ENCODE results near the gene ARHGAP24.
"Not testable (repeated sequence)": the region's sequence is repeated elsewhere in the genome, so short reads cannot be mapped to it uniquely, and the experiment has no call there.

The ARHGAP24 gene

GRCh38 chr4:85961887-85962286 is 486.9 kb downstream of the ARHGAP24 start:
- Mint-ChIP-seq H3K4me3 (no peak overlapping the region), H3K27ac (peak overlapping the region in 2 of 3 experiments; percentile 22 to 60), H3K9me3 (peaks cover 6% of the 10 kb centered on the region), H3K4me1 (peaks cover 10% of the 10 kb centered on the region), H3K27me3 (ENCODE audit: low read depth) (no peaks in the 10 kb centered on the region), H3K36me3 (ENCODE audit: low read depth) (peaks cover 19% of the 10 kb centered on the region)
- no peak for TF ChIP-seq CTCF (IDR thresholded peaks at IDR 0.05; ENCODE audit: unreplicated experiment in 3 of 3)

- Mint-ChIP-seq H3K4me3 (no peak overlapping the region), H3K27ac (peak overlapping the region in 1 of 3 experiments; percentile 30), H3K36me3 (ENCODE audit: low read depth) (peaks cover 19% of the 10 kb centered on the region), H3K9me3 (peaks cover 6% of the 10 kb centered on the region), H3K27me3 (ENCODE audit: low read depth) (no peaks in the 10 kb centered on the region), H3K4me1 (peaks cover 17% of the 10 kb centered on the region)
- TF ChIP-seq CTCF (IDR thresholded peaks at IDR 0.05; ENCODE audit: unreplicated experiment in 3 of 3): no peak
Observed at GRCh38 chr4:85963231-85963630, 488.3 kb downstream of the ARHGAP24 start.

- Mint-ChIP-seq H3K9me3 (peaks cover 6% of the 10 kb centered on the region), H3K27ac (peak overlapping the region in 2 of 3 experiments; percentile 32 to 43), H3K36me3 (ENCODE audit: low read depth) (peaks cover 17% of the 10 kb centered on the region), H3K4me3 (no peak overlapping the region), H3K27me3 (ENCODE audit: low read depth) (no peaks in the 10 kb centered on the region), H3K4me1 (peaks cover 21% of the 10 kb centered on the region)
- no peak for TF ChIP-seq CTCF (IDR thresholded peaks at IDR 0.05; ENCODE audit: unreplicated experiment in 3 of 3)
Observed at GRCh38 chr4:85964298-85964697, 489.3 kb downstream of the ARHGAP24 start.

GRCh38 chr4:85965017-85965416 is 490.1 kb downstream of the ARHGAP24 start:
- not testable (repeated sequence) for H3K27me3 Mint-ChIP-seq (ENCODE audit: low read depth); H3K9me3 Mint-ChIP-seq; H3K4me3 Mint-ChIP-seq
- H3K36me3 Mint-ChIP-seq (ENCODE audit: low read depth): peaks cover 14% of the 10 kb centered on the region
- H3K27ac Mint-ChIP-seq: peak overlapping the region in 1 of 3 experiments; percentile 34
- peaks cover 23% of the 10 kb centered on the region for H3K4me1 Mint-ChIP-seq

- Mint-ChIP-seq H3K9me3 (peaks cover 6% of the 10 kb centered on the region), H3K27ac (peak overlapping the region in 1 of 3 experiments; percentile 74), H3K4me1 (peaks cover 27% of the 10 kb centered on the region), H3K36me3 (ENCODE audit: low read depth) (peaks cover 14% of the 10 kb centered on the region), H3K4me3 (no peak overlapping the region), H3K27me3 (ENCODE audit: low read depth) (no peaks in the 10 kb centered on the region)
- TF ChIP-seq CTCF (IDR thresholded peaks at IDR 0.05; ENCODE audit: unreplicated experiment in 3 of 3): no peak
Observed at GRCh38 chr4:85965529-85965928, 490.6 kb downstream of the ARHGAP24 start.

GRCh38 chr4:85966373-85966772 is 491.4 kb downstream of the ARHGAP24 start:
- TF ChIP-seq CTCF (IDR thresholded peaks at IDR 0.05; ENCODE audit: unreplicated experiment in 3 of 3): no peak
- peaks cover 22% of the 10 kb centered on the region for H3K4me1 Mint-ChIP-seq
- peaks cover 6% of the 10 kb centered on the region for H3K9me3 Mint-ChIP-seq
- peak overlapping the region in 2 of 3 experiments; percentile 74 for H3K27ac Mint-ChIP-seq
- no peaks in the 10 kb centered on the region for H3K27me3 Mint-ChIP-seq (ENCODE audit: low read depth)
- peaks cover 14% of the 10 kb centered on the region for H3K36me3 Mint-ChIP-seq (ENCODE audit: low read depth)
- H3K4me3 Mint-ChIP-seq: no peak overlapping the region
